Stimulated activated CD4-positive, alpha-beta T cell treated with anti-CD3 and anti-CD28 coated beads, Interleukin-15, amount 100 ng/mL, for 1 hour (primary cell): ENCODE data around the gene EXT2.
A peak's percentile ranks its signal among the peaks of the same experiment; 100 is the strongest.

Experiments
- DNase-seq, 2 donors: peaks; one replicate each; pipeline ENCODE4 v3.0.0-alpha.2; 2020; ENCODE audit warnings: low read depth in 1 of 2, low spot score in 1 of 2

Gene EXT2

DNA sequence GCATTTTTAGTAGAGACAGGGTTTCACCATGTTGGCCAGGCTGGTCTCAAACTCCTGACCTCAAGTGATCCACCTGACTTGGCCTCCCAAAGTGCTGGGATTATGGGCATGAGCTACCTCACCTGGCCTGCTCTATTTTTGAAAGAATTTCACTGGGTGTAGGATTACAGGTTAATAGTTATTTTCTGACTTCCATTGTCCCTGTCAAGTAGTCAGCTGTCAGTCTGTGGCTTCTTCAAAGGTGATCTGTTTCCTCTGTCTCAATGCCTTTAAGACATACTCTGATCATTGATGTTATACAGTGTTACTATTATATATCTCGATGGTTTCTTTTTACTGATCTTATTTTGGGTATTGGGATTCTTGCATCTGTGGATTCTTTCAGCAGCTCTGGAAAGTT is 10.1 kb upstream of the EXT2 start:
- DNase-seq = no peak

DNA sequence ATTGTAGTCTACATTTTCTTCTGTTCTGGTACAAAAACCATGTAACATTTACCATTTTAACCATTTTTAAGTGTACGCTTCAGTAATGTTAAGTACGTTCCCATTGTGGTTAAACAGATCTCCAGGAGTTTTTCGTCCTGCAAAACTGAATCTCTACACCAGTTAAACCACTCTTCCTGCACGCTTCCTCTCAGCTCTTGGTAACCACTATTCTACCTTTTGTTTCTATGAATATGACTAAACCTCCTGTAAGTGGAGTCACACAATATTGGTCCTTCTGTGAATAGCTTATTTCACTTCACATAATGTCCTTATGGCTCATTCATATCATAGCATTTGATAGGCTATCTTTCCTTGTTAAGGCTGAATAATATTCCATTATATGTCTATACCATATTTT is 7.1 kb upstream of the EXT2 start:
- no peak for DNase-seq

- DNase-seq = no peak
These were observed 6.6 kb upstream of the EXT2 start for GRCh38 chr11:44088871-44089270.

DNA sequence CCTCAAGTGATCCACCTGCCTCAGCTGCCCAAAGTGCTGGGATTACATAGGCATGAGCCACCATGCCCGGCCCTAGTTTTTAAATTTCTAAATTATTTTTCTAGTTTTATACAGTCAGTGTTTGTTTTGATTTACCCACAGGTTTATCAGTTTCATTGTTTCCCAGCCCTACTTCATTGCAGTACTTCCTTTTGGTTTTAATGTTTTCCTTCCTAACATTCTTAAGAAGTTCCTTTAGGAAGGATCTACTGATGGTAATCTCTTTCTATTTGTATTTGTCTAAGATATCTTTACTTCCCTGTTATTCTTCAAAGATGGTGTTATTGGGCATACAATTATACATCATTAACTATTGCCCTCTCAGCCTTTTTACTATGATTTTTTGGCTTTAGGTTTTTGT is 4.9 kb upstream of the EXT2 start:
- DNase-seq = no peak

- DNase-seq = peak; percentile 25 to 50
These were observed 1.1 kb upstream of the EXT2 start for GRCh38 chr11:44094260-44094868.

- no peak for DNase-seq
These were observed 1.1 kb downstream of the EXT2 start for GRCh38 chr11:44096360-44097185.

GRCh38 chr11:44097821-44098220 is 2.3 kb downstream of the EXT2 start:
- no peak for DNase-seq

GRCh38 chr11:44101098-44101497 is 5.6 kb downstream of the EXT2 start:
- DNase-seq = no peak

- no peak for DNase-seq
These were observed 9.2 kb downstream of the EXT2 start for GRCh38 chr11:44104481-44105294.

DNA sequence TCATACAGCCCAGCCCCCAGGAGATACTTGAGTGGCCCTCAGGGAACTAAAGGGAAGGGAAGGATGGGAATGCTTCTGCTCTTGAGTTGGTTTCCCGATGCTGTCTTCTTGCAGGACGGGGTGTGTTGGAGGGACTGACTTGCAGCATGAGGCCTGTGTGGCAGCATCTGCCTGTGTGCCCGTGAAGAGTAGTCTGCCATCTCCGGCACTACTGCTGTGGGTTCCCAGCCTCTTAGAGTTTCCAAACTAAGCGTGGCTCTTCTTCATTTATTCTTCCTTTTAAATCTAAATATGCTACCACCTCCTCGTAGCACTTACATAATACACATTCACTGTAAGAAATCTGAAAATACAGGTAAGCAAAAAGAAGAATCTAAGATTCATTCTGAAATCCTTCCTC is 12.8 kb downstream of the EXT2 start:
- DNase-seq = no peak

- peak in 1 of 2 donors; percentile 21 for DNase-seq
These were observed 14.8 kb downstream of the EXT2 start for GRCh38 chr11:44110231-44110679.

GRCh38 chr11:44112091-44112821 is 16.8 kb downstream of the EXT2 start:
- no peak for DNase-seq

DNA sequence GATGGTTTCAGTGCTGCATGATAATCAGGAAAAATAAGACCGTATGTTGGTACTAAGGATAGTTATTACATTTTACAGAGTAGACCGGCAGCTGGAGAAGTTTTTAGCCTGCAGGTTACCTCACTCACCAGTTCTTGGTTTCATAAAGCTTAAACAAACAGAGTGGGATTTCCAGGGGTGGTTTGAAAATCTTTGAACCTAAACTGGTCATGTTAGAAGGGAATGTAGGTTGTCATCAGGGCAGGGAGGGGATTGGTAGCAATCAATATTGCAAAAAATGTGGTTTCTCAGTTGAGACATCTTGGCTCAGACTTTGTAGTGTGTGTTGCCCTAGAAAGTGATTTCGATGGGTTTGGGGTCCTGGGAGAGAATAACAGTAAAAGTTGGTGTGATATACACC is 17.5 kb downstream of the EXT2 start:
- DNase-seq = no peak

- DNase-seq = no peak
These were observed 18.1 kb downstream of the EXT2 start for GRCh38 chr11:44113572-44113971.

DNA sequence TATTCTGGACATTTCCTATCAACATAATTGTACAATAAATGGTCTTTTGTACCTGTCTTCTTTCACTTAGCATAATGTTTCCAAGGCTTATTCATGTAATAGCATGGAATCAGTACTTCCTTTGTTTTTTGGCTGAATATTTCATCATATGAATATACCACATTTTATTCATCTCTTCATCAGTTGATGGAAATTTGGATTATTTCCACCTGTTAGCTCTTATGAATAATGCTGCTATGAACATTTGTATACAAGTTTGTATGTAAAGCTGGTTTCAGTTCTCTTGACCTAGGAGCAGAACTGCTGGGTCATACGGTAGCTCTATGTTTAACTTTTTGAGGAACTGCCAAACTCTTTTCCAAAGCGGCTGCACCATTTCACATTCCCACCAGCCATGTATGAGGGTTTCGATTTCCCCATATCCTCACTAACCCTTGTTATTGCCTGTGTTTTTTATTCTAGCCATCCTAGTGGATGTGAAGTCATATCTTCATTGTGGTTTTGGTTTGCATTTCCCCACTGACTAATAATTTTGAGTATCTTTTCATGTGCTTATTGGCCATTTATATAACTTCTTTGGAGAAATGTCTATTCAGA is 20.9 kb downstream of the EXT2 start:
- no peak for DNase-seq

DNA sequence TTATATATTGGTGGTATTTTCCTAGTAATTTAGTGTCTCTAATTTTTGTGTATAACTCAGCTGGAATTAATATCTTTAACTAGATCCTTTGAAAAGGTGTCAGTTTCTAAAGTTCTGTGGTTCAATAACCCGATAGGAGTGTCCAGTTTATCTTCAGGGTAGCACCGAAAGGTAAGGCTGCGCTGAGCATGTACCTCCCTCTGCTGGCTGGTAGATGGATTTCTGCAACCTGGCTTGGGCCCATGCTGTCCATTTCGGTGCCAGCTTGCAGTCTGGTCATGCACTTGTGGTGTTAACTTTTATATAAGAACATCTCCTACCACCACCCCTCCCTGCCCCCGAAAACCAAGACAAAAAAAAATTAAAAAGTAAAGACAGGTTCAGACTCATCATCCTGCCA is 24.7 kb downstream of the EXT2 start:
- no peak for DNase-seq

DNA sequence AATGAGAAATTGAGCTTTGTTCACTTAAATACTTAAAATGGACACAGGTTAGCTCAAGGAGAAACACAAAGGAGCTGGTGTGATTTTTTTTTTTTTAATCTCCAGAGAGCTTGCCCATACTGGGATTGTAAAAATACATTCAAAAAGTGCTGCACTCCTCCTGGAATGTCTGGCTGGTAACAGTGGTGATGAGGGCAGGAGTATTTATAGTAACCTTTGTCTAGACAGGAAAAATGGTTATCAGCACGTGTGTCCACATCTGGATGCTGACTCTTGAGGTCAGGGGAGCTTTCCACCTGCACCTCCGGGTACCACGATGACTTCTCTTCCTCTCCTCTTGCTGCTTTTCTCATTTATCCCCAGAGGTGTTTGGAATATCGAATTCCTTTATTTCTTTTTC is 30.1 kb downstream of the EXT2 start:
- DNase-seq = no peak

DNA sequence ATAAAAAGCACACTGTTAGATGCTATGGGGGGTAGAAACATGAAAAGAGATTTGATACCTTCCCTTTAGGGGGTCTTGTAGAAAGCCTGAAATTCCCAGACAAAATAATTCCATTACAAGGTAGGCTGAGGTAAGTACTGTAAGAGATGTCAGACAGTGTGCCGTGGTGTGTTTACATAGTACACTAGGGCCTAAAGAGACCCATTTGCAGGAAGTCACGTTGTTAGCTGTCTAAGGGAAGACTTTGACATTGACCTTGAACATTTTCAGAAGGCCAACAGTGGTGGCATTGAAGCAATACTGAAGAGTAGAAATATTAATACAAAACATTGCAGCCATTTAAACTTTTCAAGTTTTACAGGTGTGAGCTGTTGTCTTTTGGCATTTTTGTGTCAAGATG is 30.8 kb downstream of the EXT2 start:
- no peak for DNase-seq

GRCh38 chr11:44127130-44127529 is 31.7 kb downstream of the EXT2 start:
- no peak for DNase-seq

- no peak for DNase-seq
These were observed 33.3 kb downstream of the EXT2 start for GRCh38 chr11:44128729-44129128.

DNA sequence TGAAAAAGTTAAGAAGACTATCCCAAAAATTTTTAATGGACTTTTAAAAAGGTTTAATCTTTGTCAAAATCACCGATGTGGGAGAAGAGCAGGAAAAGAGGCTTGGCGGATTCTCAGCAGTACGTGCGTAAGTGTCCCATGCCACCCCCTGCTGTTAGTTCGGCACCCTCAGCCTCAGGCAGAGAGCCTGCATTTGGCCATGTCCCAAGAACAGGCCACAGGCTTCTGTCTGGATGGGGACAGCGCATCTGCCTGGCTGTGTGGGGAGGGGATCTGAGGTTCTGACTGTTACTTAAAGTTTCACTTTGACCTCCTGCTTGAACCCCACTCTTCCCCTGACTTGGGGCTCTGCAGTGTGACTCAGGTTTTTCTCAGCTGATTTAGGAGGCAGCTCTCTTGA is 35.3 kb downstream of the EXT2 start:
- no peak for DNase-seq
